Keratinocyte (primary cell): ENCODE measurements around the gene CFP. TPM values are rescaled to one million over a fixed set of nuclear protein-coding genes. Genes with fewer than 3 reads are reported as not detected.

Experiments
- DNase-seq: peaks from one replicate; pipeline ENCODE4 v3.0.0-alpha.2; 2011; ENCODE audit warnings: low read depth, missing footprints, low spot score
- FAIRE-seq: peaks from 2 replicates; lab custom pipeline; 2011; peaks lifted over from hg19 to GRCh38; lab: Jason Lieb, UNC
- H2AFZ ChIP-seq: 2 replicates; pipeline ENCODE4 v1.6.0; 2012; ENCODE audit warnings: low read length, control low read depth, inconsistent platforms; ENCODE audit not compliant: control insufficient read depth
- H3K27ac ChIP-seq: 2 replicates; pipeline ENCODE4 v1.5.1; 2011; ENCODE audit warnings: low read length; ENCODE audit not compliant: control insufficient read depth, insufficient read depth
- H3K27me3 ChIP-seq: 3 replicates; pipeline ENCODE4 v1.6.0; 2011; ENCODE audit warnings: low read length; ENCODE audit not compliant: control insufficient read depth, insufficient read depth; ENCODE audit errors: extremely low read depth
- H3K36me3 ChIP-seq, 2 experiments: 2 replicates in 1 of 2; 3 replicates in 1 of 2; pipeline ENCODE4 v1.5.1; 2011; ENCODE audit warnings: low read length in 2 of 2, mild to moderate bottlenecking in 1 of 2; ENCODE audit not compliant: control insufficient read depth in 2 of 2, insufficient read depth in 2 of 2; ENCODE audit errors: extremely low read depth in 1 of 2
- H3K4me1 ChIP-seq: 3 replicates; pipeline ENCODE4 v1.5.1; 2011; ENCODE audit warnings: low read length; ENCODE audit not compliant: control insufficient read depth, insufficient read depth; ENCODE audit errors: extremely low read depth
- H3K4me2 ChIP-seq: 3 replicates; pipeline ENCODE4 v1.6.0; 2011; ENCODE audit warnings: low read depth, low read length; ENCODE audit not compliant: control insufficient read depth, insufficient read depth; ENCODE audit errors: extremely low read depth
- H3K4me3 ChIP-seq, 3 experiments: fragments of 200-600 bp in 1 of 3; sonication (generic) in 1 of 3; 2 replicates in 2 of 3; 3 replicates in 1 of 3; pipeline ENCODE4 v1.5.1; 2011 to 2016; ENCODE audit warnings: low read length in 3 of 3, mild to moderate bottlenecking in 3 of 3, control low read depth in 2 of 3, inconsistent platforms in 1 of 3, low read depth in 1 of 3, mixed read lengths in 1 of 3, mixed run types in 1 of 3, moderate library complexity in 1 of 3; ENCODE audit not compliant: control insufficient read depth in 2 of 3, insufficient read depth in 2 of 3; ENCODE audit errors: extremely low read depth in 1 of 3
- H3K79me2 ChIP-seq: 2 replicates; pipeline ENCODE4 v1.6.0; 2012; ENCODE audit warnings: low read length; ENCODE audit not compliant: control insufficient read depth, insufficient read depth
- H3K9ac ChIP-seq: 3 replicates; pipeline ENCODE4 v1.6.0; 2011; ENCODE audit warnings: low read length; ENCODE audit not compliant: control insufficient read depth, insufficient read depth; ENCODE audit errors: extremely low read depth
- H3K9me1 ChIP-seq: 3 replicates; pipeline ENCODE4 v1.6.0; 2011; ENCODE audit warnings: low read length; ENCODE audit not compliant: control insufficient read depth, insufficient read depth; ENCODE audit errors: extremely low read depth
- H3K9me3 ChIP-seq: 2 replicates; pipeline ENCODE4 v1.5.1; 2012; ENCODE audit warnings: low read depth, low read length; ENCODE audit not compliant: control insufficient read depth
- H4K20me1 ChIP-seq: 3 replicates; pipeline ENCODE4 v1.6.0; 2011; ENCODE audit warnings: low read length; ENCODE audit not compliant: control insufficient read depth, insufficient read depth; ENCODE audit errors: extremely low read depth
- EZH2 ChIP-seq: IDR thresholded peaks from one replicate; pipeline ENCODE4 v1.6.1; 2012; ENCODE audit warnings: inconsistent platforms, mild to moderate bottlenecking, low read length, moderate library complexity
- dilution Hi-C: fragments of 300-500 bp; cut with MboI; formaldehyde crosslinking; loops from one replicate; pipeline ENCODE4 v1.7.0; 2020; ENCODE audit warnings: low sequenced_read_pairs; ENCODE audit not compliant: extremely low pct_ligation_motif_present
- polyA plus RNA-seq, 5 experiments: library from polyadenylated mRNA; depleted of rRNA in 3 of 5; stranded (reverse) in 3 of 5; stranded (forward) in 1 of 5; unstranded in 1 of 5; fragments of >200 nt; gene quantifications; 1 replicate in 1 of 5; 2 replicates in 3 of 5; 3 replicates in 1 of 5; pipeline versions ENCODE4 v1.2.1 to v1.2.3, GENCODE V29; 2011 to 2012; ENCODE audit warnings: missing spikeins in 2 of 5, low read depth in 1 of 5, low replicate concordance in 1 of 5
- TF ChIP-seq, protein P1 (sequence below), 3 experiments: IDR thresholded peaks in 1 of 3; conservative IDR thresholded peaks in 1 of 3; optimal IDR thresholded peaks in 1 of 3; 2 replicates in 2 of 3; 3 replicates in 1 of 3; pipeline versions ENCODE3 to v1.5.1; 2011; ENCODE audit warnings: low read length in 3 of 3, mild to moderate bottlenecking in 3 of 3, moderate library complexity in 2 of 3, control low read depth in 1 of 3, inconsistent platforms in 1 of 3; ENCODE audit not compliant: insufficient read depth in 2 of 3; ENCODE audit errors: extremely low read depth in 1 of 3

Gene CFP
- polyA plus RNA-seq, 1 donor (not counting 4 experiments of a cell fraction or from before 2014, with no cell fraction given): 0.04 TPM

DNA sequence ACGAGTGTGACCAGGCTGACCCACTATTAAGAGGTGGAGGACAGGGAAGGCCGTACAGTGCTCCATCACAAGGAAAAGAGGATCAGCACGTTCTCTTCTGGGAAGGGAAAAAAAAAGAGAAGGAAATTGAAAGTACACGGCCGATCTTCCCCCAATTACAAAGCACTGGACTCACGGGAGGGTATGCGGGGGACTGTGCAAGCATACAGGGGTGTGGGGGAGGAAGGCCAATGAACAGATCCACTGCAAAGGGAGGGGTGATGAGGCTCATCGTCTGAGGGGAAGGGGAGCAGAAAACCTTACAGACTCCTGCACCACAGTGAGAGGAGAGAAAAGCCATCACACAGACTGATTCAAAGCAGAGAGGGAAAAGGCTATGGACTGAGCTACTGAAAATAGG, 19.5 kb upstream of the CFP start:
- H4K20me1 ChIP-seq: no peaks in the 10 kb centered on the region
- peaks cover 2% of the 10 kb centered on the region for H3K9me1 ChIP-seq
- DNase-seq: no peak
- no peak overlapping the region for H2AFZ ChIP-seq
- no peaks in the 10 kb centered on the region for H3K9me3 ChIP-seq
- no peak overlapping the region for H3K27ac ChIP-seq
- H3K79me2 ChIP-seq: peaks cover 13% of the 10 kb centered on the region
- dilution Hi-C loops: no loop called here
- peaks cover 2 to 11% of the 10 kb centered on the region in 2 experiments for H3K36me3 ChIP-seq
- peak overlapping the region; percentile 48 to 77 (median 73) for H3K4me3 ChIP-seq
- peak overlapping the region; percentile 80 for H3K4me2 ChIP-seq
- FAIRE-seq: no peak
- H3K9ac ChIP-seq: peak overlapping the region; percentile 82
- H3K4me1 ChIP-seq: peaks cover 16% of the 10 kb centered on the region
- no peaks in the 10 kb centered on the region for H3K27me3 ChIP-seq
- TF ChIP-seq EZH2: no peak
- TF ChIP-seq, protein P1, sequence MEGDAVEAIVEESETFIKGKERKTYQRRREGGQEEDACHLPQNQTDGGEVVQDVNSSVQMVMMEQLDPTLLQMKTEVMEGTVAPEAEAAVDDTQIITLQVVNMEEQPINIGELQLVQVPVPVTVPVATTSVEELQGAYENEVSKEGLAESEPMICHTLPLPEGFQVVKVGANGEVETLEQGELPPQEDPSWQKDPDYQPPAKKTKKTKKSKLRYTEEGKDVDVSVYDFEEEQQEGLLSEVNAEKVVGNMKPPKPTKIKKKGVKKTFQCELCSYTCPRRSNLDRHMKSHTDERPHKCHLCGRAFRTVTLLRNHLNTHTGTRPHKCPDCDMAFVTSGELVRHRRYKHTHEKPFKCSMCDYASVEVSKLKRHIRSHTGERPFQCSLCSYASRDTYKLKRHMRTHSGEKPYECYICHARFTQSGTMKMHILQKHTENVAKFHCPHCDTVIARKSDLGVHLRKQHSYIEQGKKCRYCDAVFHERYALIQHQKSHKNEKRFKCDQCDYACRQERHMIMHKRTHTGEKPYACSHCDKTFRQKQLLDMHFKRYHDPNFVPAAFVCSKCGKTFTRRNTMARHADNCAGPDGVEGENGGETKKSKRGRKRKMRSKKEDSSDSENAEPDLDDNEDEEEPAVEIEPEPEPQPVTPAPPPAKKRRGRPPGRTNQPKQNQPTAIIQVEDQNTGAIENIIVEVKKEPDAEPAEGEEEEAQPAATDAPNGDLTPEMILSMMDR (optimal IDR thresholded peaks at IDR 0.05 in 1 of 3, IDR thresholded peaks at IDR 0.05 in 1 of 3, conservative IDR thresholded peaks at IDR 0.05 in 1 of 3; ENCODE audit: extremely low read depth in 1 of 3, insufficient read depth in 2 of 3, low read length in 3 of 3): no peak

DNA sequence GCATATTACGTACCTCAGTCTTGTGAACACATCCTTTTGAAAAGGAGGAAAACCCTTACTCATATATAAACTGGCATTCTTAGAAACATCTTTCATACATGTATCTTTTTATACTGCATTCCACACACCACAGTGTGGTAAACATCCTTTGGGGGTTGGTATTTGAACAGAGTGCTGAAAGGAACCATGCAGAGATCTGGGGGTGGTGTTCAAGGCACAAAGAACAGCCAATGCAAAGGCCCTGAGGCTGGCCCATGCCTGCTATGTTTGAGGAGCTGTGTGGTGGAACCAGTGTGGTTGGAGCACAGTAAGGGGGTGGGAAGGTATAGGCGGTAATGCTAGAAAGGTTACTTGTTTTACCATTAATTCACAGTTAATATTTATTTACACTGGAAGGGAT, 18.6 kb upstream of the CFP start:
- Histone ChIP-seq H3K9ac (no peak overlapping the region), H3K27ac (no peak overlapping the region), H4K20me1 (no peaks in the 10 kb centered on the region), H3K4me1 (peaks cover 16% of the 10 kb centered on the region), H3K27me3 (no peaks in the 10 kb centered on the region), H3K9me3 (no peaks in the 10 kb centered on the region), H3K4me3 (no peak overlapping the region), H3K9me1 (peaks cover 2% of the 10 kb centered on the region), H2AFZ (no peak overlapping the region), H3K36me3 (peaks cover 2 to 6% of the 10 kb centered on the region in 2 experiments), H3K4me2 (peak overlapping the region; percentile 47), H3K79me2 (peaks cover 13% of the 10 kb centered on the region)
- DNase-seq: no peak
- TF ChIP-seq, protein P1 (optimal IDR thresholded peaks at IDR 0.05 in 1 of 3, IDR thresholded peaks at IDR 0.05 in 1 of 3, conservative IDR thresholded peaks at IDR 0.05 in 1 of 3; ENCODE audit: extremely low read depth in 1 of 3, insufficient read depth in 2 of 3, low read length in 3 of 3): no peak
- TF ChIP-seq EZH2: no peak
- FAIRE-seq: no peak
- dilution Hi-C loops: no loop called here
